Measurements from ENCODE around the gene ST3GAL6. TPM values are rescaled to one million over a fixed set of nuclear protein-coding genes. Genes with fewer than 3 reads are reported as not detected.

ST3GAL6 gene
- total and polyA plus RNA-seq, 2 of the 13 experiments (the other 11 are each of a cell fraction or from before 2014, with no cell fraction given), result 17.5 to 23.2 TPM

DNA sequence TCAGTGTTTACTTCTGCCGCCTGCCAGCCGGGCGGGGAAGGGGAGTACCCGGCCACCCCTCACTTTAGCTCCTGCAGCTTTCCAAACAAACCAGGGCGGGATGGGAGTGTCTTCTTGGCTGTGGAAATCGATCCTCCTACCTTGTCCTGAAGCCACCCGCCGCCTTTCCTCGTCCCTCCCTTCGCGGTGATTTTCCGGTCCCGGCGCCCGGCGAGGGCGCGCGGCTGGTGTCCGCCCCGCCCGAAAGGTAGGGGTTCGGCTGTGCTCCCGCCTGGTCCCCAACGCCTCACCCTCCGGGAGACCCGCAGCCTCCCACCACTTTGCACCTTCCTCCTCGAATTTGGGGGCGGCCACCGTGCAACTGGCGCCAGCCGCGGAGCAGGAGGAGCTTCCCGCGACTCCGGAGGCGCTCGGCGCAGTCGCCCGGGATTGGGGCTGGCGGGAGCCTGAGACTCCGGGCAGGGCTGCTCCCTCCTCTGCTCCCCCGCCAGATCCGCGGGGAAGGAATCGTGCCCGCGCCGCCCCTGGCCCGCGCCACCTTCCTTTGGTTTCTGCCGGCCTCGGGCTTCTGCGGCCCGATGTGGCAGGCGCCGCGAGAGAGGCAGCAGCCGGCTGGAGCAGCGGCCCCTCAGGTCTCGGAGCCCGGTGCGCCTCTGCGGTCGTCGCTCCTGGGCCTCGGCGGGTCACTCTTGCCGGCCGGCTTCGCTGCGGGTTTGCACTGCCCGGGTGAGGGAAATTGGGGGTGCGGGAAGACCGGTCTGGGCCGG, 30.7 kb upstream of the ST3GAL6 start (continued):
- TF ChIP-seq MEIS1 (CRISPR knock-in tag; IDR thresholded peaks at IDR 0.05; ENCODE audit: borderline replicate concordance) (no peak), MATR3 (CRISPR knock-in tag; IDR thresholded peaks at IDR 0.05) (no peak), HOXD1 (CRISPR knock-in tag; IDR thresholded peaks at IDR 0.05) (0 out of 2 replicates have a peak, but pooled peaks have one; percentile 33), FOXA1 (IDR thresholded peaks at IDR 0.05) (no peak), FOXA1 (CRISPR knock-in tag; IDR thresholded peaks at IDR 0.05) (peak; percentile 84; the same call in 1 of the 2 replicates), ZNF841 (CRISPR knock-in tag; IDR thresholded peaks at IDR 0.05; ENCODE audit: borderline replicate concordance) (no peak), ZNF878 (CRISPR knock-in tag; IDR thresholded peaks at IDR 0.05) (peak; percentile 61; the same call in 1 of the 2 replicates)
- TF ChIP-seq, protein P1, sequence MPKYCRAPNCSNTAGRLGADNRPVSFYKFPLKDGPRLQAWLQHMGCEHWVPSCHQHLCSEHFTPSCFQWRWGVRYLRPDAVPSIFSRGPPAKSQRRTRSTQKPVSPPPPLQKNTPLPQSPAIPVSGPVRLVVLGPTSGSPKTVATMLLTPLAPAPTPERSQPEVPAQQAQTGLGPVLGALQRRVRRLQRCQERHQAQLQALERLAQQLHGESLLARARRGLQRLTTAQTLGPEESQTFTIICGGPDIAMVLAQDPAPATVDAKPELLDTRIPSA (CRISPR knock-in tag; IDR thresholded peaks at IDR 0.05; ENCODE audit: borderline replicate concordance), result no peak
- TF ChIP-seq, protein P2, sequence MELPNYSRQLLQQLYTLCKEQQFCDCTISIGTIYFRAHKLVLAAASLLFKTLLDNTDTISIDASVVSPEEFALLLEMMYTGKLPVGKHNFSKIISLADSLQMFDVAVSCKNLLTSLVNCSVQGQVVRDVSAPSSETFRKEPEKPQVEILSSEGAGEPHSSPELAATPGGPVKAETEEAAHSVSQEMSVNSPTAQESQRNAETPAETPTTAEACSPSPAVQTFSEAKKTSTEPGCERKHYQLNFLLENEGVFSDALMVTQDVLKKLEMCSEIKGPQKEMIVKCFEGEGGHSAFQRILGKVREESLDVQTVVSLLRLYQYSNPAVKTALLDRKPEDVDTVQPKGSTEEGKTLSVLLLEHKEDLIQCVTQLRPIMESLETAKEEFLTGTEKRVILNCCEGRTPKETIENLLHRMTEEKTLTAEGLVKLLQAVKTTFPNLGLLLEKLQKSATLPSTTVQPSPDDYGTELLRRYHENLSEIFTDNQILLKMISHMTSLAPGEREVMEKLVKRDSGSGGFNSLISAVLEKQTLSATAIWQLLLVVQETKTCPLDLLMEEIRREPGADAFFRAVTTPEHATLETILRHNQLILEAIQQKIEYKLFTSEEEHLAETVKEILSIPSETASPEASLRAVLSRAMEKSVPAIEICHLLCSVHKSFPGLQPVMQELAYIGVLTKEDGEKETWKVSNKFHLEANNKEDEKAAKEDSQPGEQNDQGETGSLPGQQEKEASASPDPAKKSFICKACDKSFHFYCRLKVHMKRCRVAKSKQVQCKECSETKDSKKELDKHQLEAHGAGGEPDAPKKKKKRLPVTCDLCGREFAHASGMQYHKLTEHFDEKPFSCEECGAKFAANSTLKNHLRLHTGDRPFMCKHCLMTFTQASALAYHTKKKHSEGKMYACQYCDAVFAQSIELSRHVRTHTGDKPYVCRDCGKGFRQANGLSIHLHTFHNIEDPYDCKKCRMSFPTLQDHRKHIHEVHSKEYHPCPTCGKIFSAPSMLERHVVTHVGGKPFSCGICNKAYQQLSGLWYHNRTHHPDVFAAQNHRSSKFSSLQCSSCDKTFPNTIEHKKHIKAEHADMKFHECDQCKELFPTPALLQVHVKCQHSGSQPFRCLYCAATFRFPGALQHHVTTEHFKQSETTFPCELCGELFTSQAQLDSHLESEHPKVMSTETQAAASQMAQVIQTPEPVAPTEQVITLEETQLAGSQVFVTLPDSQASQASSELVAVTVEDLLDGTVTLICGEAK (IDR thresholded peaks at IDR 0.05), result no peak
- TF ChIP-seq, protein P2 (CRISPR knock-in tag; IDR thresholded peaks at IDR 0.05), result peak; percentile 42; the same call in 1 of the 2 replicates
- TF ChIP-seq, protein P3, sequence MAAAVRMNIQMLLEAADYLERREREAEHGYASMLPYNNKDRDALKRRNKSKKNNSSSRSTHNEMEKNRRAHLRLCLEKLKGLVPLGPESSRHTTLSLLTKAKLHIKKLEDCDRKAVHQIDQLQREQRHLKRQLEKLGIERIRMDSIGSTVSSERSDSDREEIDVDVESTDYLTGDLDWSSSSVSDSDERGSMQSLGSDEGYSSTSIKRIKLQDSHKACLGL (CRISPR knock-in tag; IDR thresholded peaks at IDR 0.05), result peak; percentile 65; the same call in 1 of the 2 replicates
- TF ChIP-seq, protein P4, sequence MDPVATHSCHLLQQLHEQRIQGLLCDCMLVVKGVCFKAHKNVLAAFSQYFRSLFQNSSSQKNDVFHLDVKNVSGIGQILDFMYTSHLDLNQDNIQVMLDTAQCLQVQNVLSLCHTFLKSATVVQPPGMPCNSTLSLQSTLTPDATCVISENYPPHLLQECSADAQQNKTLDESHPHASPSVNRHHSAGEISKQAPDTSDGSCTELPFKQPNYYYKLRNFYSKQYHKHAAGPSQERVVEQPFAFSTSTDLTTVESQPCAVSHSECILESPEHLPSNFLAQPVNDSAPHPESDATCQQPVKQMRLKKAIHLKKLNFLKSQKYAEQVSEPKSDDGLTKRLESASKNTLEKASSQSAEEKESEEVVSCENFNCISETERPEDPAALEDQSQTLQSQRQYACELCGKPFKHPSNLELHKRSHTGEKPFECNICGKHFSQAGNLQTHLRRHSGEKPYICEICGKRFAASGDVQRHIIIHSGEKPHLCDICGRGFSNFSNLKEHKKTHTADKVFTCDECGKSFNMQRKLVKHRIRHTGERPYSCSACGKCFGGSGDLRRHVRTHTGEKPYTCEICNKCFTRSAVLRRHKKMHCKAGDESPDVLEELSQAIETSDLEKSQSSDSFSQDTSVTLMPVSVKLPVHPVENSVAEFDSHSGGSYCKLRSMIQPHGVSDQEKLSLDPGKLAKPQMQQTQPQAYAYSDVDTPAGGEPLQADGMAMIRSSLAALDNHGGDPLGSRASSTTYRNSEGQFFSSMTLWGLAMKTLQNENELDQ (CRISPR knock-in tag; IDR thresholded peaks at IDR 0.05; ENCODE audit: borderline replicate concordance), result no peak
- TF ChIP-seq, protein P5, sequence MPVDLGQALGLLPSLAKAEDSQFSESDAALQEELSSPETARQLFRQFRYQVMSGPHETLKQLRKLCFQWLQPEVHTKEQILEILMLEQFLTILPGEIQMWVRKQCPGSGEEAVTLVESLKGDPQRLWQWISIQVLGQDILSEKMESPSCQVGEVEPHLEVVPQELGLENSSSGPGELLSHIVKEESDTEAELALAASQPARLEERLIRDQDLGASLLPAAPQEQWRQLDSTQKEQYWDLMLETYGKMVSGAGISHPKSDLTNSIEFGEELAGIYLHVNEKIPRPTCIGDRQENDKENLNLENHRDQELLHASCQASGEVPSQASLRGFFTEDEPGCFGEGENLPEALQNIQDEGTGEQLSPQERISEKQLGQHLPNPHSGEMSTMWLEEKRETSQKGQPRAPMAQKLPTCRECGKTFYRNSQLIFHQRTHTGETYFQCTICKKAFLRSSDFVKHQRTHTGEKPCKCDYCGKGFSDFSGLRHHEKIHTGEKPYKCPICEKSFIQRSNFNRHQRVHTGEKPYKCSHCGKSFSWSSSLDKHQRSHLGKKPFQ (CRISPR knock-in tag; IDR thresholded peaks at IDR 0.05; ENCODE audit: insufficient replicate concordance), result no peak
